Right hindlimb (tissue), 1 donor: ENCODE results near the gene HCFC2.
"Not testable (repeated sequence)": the region's sequence is repeated elsewhere in the genome, so short reads cannot be mapped to it uniquely, and the experiment has no call there.

Source experiments
- DNase-seq: peaks from one replicate; pipeline ENCODE4 v3.0.0-alpha.2; 2018

HCFC2 gene

GRCh38 chr12:104058802-104059201 is 5.5 kb upstream of the HCFC2 start:
- no peak for DNase-seq

- DNase-seq = no peak
Measured at GRCh38 chr12:104059963-104060362, 4.4 kb upstream of the HCFC2 start.

- DNase-seq = no peak
Measured at GRCh38 chr12:104060791-104061190, 3.5 kb upstream of the HCFC2 start.

DNA sequence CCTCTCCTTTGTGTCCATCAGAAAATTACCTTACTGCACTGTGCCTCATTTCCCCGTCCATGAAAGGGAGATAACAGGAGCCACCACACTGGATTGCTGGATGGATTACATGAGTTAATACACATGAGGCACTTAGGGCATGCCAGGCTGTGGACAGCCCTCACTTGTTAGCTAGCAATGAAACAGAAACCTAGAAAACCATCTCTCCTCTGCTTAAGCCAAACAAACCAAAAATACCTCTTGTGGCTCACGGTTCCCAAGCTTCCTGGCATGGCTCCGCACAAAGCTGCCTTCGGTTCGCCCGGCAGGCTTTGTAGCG is 660 bp upstream of the HCFC2 start:
- no peak for DNase-seq

- DNase-seq = peak; percentile 40
Measured at GRCh38 chr12:104064842-104065427, 604 bp downstream of the HCFC2 start.

GRCh38 chr12:104072099-104072498 is 7.8 kb downstream of the HCFC2 start:
- no peak for DNase-seq

GRCh38 chr12:104073699-104074098 is 9.4 kb downstream of the HCFC2 start:
- no peak for DNase-seq

DNA sequence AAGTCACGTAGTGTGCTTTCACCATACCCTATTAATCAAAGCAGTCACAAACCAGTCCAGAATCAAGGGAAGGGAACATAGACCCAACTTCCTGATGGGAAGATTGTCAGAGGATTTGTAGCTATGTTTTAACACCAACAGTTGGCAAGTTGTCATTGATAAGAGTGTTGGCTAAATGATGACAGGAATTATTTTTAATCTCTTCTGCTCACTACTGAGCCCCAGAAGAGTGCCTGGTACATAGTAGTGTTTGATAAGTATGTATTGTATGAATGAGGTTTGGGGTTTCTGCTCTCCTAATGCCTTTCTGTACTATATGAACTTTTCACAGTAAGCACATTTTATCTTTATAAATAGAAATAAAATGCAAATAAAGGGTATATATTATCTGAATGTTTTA is 14.7 kb downstream of the HCFC2 start:
- no peak for DNase-seq

- DNase-seq = no peak
Measured at GRCh38 chr12:104080764-104081163, 16.4 kb downstream of the HCFC2 start.

DNA sequence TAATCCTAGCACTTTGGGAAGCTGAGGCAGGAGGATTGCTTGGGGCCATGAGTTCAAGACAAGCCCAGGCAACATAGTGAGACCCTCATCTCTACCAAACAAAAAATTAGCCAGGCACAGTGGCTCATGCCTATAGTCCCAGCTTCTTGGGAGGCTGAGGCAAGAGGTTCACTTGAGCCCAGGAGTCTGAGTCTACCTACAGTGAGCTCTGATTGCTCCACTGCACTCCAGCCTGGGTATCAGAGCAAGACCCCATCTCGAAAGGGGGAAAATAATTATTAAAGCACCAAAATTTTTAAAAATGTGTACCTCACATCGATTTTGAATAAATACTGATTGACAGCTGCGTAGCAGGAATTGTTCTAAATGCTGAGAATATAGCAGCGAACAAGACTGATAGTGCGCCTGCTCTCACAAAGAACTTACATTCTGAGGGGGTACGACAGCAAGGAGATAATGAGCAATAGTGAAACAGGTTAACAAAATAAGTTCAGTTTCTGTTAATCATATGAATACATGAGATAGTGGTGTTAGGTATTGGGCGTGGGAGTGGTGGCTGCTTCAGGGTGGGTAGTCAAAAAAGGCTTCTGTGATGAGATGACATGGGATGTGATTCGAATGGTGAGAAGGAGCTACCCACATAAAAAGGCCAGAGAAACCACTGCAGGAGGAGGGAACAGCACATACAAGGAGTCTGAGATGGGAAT is 19.6 kb downstream of the HCFC2 start:
- DNase-seq = no peak

DNA sequence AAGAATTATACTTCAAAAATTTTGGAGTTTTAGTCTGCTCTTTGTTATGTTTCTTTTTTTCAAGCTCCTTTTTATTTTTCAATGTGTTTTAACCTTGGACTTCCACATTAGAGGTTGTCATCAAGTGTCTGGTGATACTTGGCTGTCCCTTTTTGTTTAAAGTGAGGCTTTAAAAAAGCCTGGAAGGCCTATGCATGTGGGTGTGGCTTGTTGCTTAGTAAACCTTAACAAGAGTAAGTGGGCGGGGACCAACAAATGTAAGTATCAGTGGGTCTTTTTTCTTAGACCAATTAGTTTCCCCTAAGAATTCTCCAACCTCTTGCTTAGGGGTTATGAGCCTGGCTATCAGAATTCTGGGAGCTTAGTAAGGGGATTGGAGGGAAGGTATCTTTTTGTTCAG is 26.4 kb downstream of the HCFC2 start:
- DNase-seq = no peak

GRCh38 chr12:104091136-104091535 is 26.8 kb downstream of the HCFC2 start:
- DNase-seq = no peak

- no peak for DNase-seq
Measured at GRCh38 chr12:104094284-104094683, 30.0 kb downstream of the HCFC2 start.

DNA sequence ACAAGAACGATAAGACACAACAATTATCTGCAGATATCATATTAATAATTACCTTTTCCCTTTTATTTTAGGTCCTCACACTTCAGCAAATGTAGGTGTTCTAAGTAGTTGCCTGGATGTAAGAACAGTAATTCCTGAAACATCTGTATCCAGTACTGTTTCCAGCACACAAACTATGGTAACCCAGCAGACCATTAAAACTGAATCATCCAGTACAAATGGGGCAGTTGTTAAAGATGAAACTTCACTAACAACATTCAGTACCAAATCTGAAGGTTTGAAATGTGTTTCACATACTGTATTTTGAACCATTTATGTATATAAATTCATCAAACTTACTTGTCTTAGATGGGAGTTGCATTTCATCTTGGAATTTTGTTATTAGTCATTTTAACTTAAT is 31.0 kb downstream of the HCFC2 start:
- no peak for DNase-seq

GRCh38 chr12:104097954-104098353 is 33.6 kb downstream of the HCFC2 start:
- DNase-seq = no peak

DNA sequence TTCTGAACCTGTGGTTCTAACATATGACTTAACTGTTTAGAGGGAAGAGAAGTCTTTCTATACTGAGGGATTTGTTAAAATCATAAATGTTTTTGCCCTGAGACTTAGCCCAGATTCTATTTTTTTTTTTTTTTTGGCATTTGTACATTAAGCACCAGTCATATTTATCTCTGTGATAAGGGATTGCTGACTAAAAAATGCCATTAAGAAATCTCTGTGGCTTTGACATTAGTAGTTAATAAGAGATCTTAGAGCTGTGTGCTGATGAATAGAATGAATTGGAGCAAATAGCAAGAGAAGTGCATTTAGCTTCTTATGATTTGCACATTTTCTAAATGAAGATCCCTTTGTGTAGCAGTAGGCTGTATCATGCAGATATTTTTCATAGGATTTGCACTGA is 41.1 kb downstream of the HCFC2 start:
- DNase-seq = no peak

- no peak for DNase-seq
Measured at GRCh38 chr12:104106965-104107364, 42.6 kb downstream of the HCFC2 start.

DNA sequence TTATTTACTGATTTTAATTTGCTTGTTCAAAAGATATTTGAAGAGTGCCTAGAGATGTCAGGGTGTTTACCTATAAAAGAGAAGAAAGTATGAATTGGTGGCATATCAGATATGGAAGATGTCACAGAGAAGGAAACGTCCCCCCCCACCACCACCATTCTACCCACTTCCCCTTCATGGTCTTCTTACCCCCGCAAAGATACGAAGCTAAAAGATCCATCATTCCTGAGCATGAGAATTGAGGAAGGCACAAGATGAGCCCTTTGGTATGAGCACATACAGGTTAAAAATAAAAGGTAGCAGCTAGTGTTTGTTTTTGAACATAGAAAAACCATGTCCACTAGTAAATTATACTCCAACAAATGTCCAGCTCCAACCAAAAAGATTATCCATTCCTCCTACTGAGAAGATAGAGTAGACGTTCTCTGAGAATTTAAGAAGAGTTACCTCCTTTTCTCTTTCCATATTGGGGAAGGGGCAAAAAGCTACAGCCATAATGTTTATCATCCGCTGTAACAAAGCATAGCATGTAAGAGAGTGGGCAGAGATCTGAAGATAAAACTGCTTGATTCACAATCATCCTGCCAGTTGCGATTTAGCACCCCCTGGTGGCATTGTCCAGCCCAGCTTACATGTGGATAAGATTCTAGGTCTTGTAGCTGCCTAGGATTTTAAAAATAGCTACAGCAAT is 44.6 kb downstream of the HCFC2 start:
- DNase-seq = peak; percentile 88

GRCh38 chr12:104109446-104110271 is 45.3 kb downstream of the HCFC2 start:
- no peak for DNase-seq

DNA sequence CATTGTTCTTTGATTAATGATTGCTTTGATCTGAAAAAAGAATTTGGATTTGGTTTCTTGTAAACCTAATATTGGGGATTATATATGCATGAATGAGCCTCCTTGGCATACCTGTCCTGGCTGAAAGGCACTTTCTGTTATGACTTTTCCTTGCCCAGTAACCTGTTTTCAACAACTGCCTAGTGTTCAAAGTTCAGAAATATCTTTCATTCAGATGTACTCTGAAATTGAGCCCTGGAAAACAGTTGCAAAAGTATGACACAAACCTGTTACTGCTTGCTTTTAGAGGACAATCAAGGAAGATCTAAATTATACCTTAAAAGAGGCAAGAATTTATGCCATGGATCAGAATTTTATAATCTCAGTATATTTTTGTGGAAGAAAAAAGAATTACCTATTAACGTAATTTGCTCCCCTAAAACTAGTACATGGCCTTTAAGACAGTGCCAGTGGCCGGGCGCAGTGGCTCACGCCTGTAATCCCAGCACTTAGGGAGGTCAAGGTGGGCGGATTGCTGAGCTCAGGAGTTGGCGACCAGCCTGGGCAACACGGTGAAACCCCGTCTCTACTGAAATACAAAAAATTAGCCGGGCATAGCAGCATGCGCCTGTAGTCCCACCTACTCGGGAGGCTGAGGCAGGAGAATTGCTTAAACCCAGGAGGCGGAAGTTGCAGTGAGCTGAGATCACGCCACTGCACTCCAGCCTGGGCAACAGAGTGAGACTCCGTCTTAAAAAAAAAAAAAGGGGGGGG is 50.7 kb downstream of the HCFC2 start:
- DNase-seq = not testable (repeated sequence)

DNA sequence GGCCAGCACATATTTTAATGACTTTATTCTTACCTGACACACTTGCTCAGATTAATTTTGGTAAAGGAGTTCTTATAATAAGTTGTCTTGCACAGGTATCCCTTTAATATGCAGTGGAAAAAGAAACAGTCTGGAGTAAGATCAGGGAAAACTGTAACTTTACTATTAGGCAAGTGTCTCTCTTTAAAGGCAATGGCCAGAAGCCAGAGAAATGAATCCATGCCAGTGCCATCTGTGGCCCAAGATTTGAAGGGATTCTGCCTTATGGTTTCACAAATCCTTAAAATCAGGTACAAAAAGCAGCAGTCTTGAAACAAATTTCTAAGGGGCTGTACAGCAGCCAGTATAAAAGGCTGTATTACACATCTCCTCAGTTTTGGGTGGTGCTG is 51.2 kb downstream of the HCFC2 start:
- DNase-seq = no peak

- no peak for DNase-seq
Measured at GRCh38 chr12:104121001-104121400, 56.7 kb downstream of the HCFC2 start.

DNA sequence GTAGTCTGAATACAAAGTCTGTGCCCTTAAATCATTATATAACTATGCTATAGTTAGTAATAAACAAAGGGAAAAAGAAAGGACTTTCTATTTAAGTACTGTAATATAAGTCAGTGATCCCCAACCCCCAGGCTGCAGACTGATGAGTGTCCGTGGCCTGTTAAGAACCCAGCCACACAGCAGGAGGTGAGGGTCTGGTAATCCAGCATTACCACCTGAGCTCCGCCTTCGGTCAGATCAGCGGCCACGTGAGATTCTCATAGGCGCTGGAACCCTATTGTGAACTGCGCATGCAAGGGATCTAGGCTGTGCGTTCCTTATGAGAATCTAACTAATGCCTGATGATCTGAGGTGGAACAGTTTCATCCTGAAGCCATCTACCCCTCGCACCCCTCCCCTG is 58.0 kb downstream of the HCFC2 start:
- no peak for DNase-seq
